Tibial nerve (tissue), 4 donors: ENCODE measurements around the gene SRP9. TPM values are rescaled to one million over a fixed set of nuclear protein-coding genes. Genes with fewer than 3 reads are reported as not detected.
"Not testable (repeated sequence)": the region's sequence is repeated elsewhere in the genome, so short reads cannot be mapped to it uniquely, and the experiment has no call there.

Experiments
- DNase-seq, 2 donors: peaks; one replicate each; pipeline ENCODE4 v3.0.0-alpha.2; 2019; ENCODE audit warnings: low spot score in 2 of 2
- H3K27ac ChIP-seq, 4 donors: fragments of 200-600 bp; sonication (generic) in 3 of 4; one replicate each; pipeline ENCODE4 v1.5.1; 2017 to 2019; ENCODE audit warnings: mild to moderate bottlenecking in 1 of 4
- H3K27me3 ChIP-seq, 2 donors: fragments of 200-600 bp; sonication (generic) in 1 of 2; one replicate each; pipeline versions ENCODE4 v1.5.1 to v1.6.0; 2017 to 2019
- H3K36me3 ChIP-seq, 3 donors: fragments of 200-600 bp; sonication (generic); one replicate each; pipeline ENCODE4 v1.5.1; 2018 to 2019
- H3K4me1 ChIP-seq, 4 donors: fragments of 200-600 bp; sonication (generic) in 3 of 4; one replicate each; pipeline ENCODE4 v1.5.1; 2017 to 2019
- H3K4me3 ChIP-seq, 4 donors: fragments of 200-600 bp; sonication (generic) in 3 of 4; one replicate each; pipeline ENCODE4 v1.5.1; 2017 to 2019; ENCODE audit warnings: mild to moderate bottlenecking in 1 of 4, moderate library complexity in 1 of 4
- H3K9me3 ChIP-seq, 4 donors: fragments of 200-600 bp; sonication (generic) in 3 of 4; one replicate each; pipeline ENCODE4 v1.5.1; 2017 to 2019
- EP300 ChIP-seq, 2 donors: sonication (generic); formaldehyde crosslinking; IDR thresholded peaks; one replicate each; pipeline ENCODE4 v1.6.1; 2017; ENCODE audit warnings: antibody characterized with exemption in 2 of 2, mild to moderate bottlenecking in 1 of 2
- POLR2A ChIP-seq, 2 donors: fragments of 450-650 bp; IDR thresholded peaks; one replicate each; pipeline ENCODE4 v1.6.1; 2017; ENCODE audit warnings: antibody characterized with exemption in 2 of 2, mild to moderate bottlenecking in 2 of 2, moderate library complexity in 2 of 2
- WGBS, 2 donors: methylation state at CpG; one replicate each; pipeline ENCODE4 v1.1.5; 2018; 5-methylcytosine and 5-hydroxymethylcytosine counted together
- total RNA-seq, 4 donors: library from RNA; depleted of rRNA; stranded (reverse); fragments of >200 nt; gene quantifications; one replicate each; pipeline ENCODE4 v1.1.0, GENCODE V29; 2016
- TF ChIP-seq, protein P1 (sequence below), 5 experiments: fragments of 200-600 bp in 3 of 5; fragments of 450-650 bp in 2 of 5; sonication (generic) in 3 of 5; IDR thresholded peaks; one replicate each; pipeline ENCODE4 v1.5.1; 2016 to 2019; ENCODE audit warnings: antibody characterized with exemption in 5 of 5, mild to moderate bottlenecking in 3 of 5, moderate library complexity in 2 of 5

The SRP9 gene
- total RNA-seq, 4 donors from 2014 or later: 130 to 178 (median 146) TPM

DNA sequence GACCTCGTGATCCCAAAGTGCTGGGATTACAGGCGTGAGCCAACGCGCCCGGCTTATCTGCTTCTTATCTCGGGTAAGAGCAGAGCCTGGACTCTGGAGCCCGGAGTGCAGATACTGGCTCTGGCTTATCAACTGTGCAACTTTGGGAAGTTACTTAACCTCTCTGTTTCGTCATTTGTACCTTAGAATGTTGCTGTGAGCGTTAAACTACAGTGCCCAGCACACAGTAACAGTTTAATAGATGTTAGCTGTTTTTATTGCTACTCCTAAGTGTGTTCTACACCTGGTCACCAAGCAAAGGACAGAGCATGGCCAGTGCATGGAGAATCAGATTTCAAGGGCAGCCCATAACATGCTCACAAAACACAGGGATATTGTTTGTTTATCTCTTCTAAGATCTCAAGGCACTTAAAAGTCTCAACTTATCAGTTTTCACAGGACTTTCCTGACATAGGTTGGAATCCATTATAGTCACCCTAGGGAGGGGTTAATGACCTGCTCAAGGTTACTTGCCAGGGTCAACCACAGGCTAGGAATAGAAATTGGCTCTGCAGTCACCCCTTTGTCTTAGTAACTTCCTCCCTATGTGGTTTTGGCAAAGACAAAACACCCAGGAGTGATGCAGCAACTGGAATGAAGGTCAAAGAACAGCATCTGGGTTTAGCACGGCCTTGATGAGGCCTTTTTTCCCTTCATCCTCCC lies 22.5 kb upstream of the SRP9 start:
- H3K27me3 ChIP-seq: no peaks in the 10 kb centered on the region
- no peak overlapping the region for H3K4me3 ChIP-seq
- peak overlapping the region in 2 of 4 donors; percentile 59 to 73 for H3K27ac ChIP-seq
- TF ChIP-seq POLR2A (IDR thresholded peaks at IDR 0.05): no peak
- TF ChIP-seq EP300 (IDR thresholded peaks at IDR 0.05): peak in 1 of 2 donors; percentile 55
- DNase-seq: no peak
- no peaks in the 10 kb centered on the region for H3K9me3 ChIP-seq
- WGBS, 2 donors: 69 to 70% methylated on average over 10 of the region's 10 CpGs
- H3K4me1 ChIP-seq: peaks cover 0 to 57% (median 12%) of the 10 kb centered on the region in 4 donors
- H3K36me3 ChIP-seq: no peaks in the 10 kb centered on the region

DNA sequence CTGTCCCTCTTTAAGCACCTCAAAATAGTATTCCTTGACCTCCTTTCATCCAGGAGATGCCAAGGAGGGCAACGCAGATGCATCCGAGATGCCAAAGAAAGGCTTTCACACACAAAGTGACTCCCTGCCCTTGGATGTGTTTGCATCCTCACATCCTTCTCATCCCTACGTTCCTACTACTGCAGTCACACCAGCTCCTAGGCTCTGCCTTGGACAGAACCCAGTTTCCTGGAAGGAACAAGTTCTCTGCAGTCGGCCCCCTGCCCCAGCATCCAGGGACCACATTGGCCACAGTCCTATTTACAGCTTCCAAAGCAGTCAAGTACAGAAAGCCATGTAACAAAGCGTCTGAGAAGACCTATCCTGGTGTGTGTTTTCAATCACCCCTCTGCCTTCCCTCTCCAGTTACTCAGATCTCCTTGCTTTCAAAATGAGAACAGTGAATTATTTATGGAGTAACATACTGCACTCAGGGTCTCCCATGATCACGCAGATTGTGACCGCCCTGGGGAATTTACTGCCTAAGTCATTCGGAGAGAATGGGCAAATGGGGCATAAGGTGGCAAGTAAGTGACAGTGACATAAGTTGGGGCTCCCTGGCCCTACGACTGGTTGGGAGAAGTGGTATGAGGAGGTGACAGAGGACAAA lies 21.8 kb upstream of the SRP9 start:
- no peak overlapping the region for H3K4me3 ChIP-seq
- peak overlapping the region in 2 of 4 donors; percentile 59 to 73 for H3K27ac ChIP-seq
- H3K9me3 ChIP-seq: no peaks in the 10 kb centered on the region
- H3K27me3 ChIP-seq: no peaks in the 10 kb centered on the region
- DNase-seq: no peak
- no peaks in the 10 kb centered on the region for H3K36me3 ChIP-seq
- H3K4me1 ChIP-seq: peaks cover 0 to 50% (median 12%) of the 10 kb centered on the region in 4 donors
- TF ChIP-seq EP300 (IDR thresholded peaks at IDR 0.05) (no peak), POLR2A (IDR thresholded peaks at IDR 0.05) (no peak)
- TF ChIP-seq, protein P1, sequence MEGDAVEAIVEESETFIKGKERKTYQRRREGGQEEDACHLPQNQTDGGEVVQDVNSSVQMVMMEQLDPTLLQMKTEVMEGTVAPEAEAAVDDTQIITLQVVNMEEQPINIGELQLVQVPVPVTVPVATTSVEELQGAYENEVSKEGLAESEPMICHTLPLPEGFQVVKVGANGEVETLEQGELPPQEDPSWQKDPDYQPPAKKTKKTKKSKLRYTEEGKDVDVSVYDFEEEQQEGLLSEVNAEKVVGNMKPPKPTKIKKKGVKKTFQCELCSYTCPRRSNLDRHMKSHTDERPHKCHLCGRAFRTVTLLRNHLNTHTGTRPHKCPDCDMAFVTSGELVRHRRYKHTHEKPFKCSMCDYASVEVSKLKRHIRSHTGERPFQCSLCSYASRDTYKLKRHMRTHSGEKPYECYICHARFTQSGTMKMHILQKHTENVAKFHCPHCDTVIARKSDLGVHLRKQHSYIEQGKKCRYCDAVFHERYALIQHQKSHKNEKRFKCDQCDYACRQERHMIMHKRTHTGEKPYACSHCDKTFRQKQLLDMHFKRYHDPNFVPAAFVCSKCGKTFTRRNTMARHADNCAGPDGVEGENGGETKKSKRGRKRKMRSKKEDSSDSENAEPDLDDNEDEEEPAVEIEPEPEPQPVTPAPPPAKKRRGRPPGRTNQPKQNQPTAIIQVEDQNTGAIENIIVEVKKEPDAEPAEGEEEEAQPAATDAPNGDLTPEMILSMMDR (IDR thresholded peaks at IDR 0.05): no peak
- WGBS, 2 donors: 40 to 57% methylated on average over 9 of the region's 9 CpGs

GRCh38 chr1:225757927-225758656 lies 19.5 kb upstream of the SRP9 start:
- Histone ChIP-seq H3K4me3 (no peak overlapping the region), H3K27me3 (no peaks in the 10 kb centered on the region), H3K36me3 (no peaks in the 10 kb centered on the region), H3K27ac (peak overlapping the region in 1 of 4 donors; percentile 28), H3K4me1 (peaks cover 0 to 40% (median 8%) of the 10 kb centered on the region in 4 donors), H3K9me3 (no peaks in the 10 kb centered on the region)
- no peak for DNase-seq
- WGBS, 2 donors: 61 to 62% methylated on average over 10 of the region's 10 CpGs
- TF ChIP-seq, protein P1 (IDR thresholded peaks at IDR 0.05): no peak
- TF ChIP-seq POLR2A (IDR thresholded peaks at IDR 0.05) (no peak), EP300 (IDR thresholded peaks at IDR 0.05) (no peak)

DNA sequence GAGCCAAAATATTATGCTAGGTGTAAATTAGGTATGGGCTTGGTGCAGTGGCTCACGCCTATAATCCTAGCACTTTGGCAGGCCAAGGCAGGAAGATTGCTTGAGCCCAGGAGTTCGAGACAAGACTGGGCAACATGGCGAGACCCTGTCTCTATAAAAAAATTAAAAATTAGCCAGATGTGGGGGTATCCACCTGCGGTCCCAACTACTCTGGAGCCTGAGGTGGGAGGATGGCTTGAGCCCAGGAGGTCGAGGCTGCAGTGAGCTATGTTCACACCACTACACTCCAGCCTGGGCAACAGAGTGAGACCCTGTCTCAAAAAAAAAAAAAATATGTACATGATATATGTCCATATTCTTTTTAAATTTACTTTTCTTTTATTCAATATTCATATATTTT lies 17.7 kb upstream of the SRP9 start:
- DNase-seq, H3K9me3 ChIP-seq, H3K27ac ChIP-seq, H3K27me3 ChIP-seq, H3K4me3 ChIP-seq, H3K36me3 ChIP-seq: not testable (repeated sequence)
- H3K4me1 ChIP-seq: peaks cover 0 to 54% (median 17%) of the 10 kb centered on the region in 4 donors
- WGBS, 2 donors: 96 to 97% methylated on average over 5 of the region's 5 CpGs

GRCh38 chr1:225760531-225760930 lies 17.1 kb upstream of the SRP9 start:
- H3K36me3 ChIP-seq: no peaks in the 10 kb centered on the region
- H3K27me3 ChIP-seq: no peaks in the 10 kb centered on the region
- no peak overlapping the region for H3K27ac ChIP-seq
- no peak overlapping the region for H3K4me3 ChIP-seq
- H3K4me1 ChIP-seq: peaks cover 0 to 48% (median 16%) of the 10 kb centered on the region in 4 donors
- TF ChIP-seq POLR2A (IDR thresholded peaks at IDR 0.05): no peak
- TF ChIP-seq, protein P1 (IDR thresholded peaks at IDR 0.05): no peak
- TF ChIP-seq EP300 (IDR thresholded peaks at IDR 0.05): no peak
- no peaks in the 10 kb centered on the region for H3K9me3 ChIP-seq
- WGBS, 2 donors: 95 to 96% methylated on average over 6 of the region's 6 CpGs
- DNase-seq: no peak

DNA sequence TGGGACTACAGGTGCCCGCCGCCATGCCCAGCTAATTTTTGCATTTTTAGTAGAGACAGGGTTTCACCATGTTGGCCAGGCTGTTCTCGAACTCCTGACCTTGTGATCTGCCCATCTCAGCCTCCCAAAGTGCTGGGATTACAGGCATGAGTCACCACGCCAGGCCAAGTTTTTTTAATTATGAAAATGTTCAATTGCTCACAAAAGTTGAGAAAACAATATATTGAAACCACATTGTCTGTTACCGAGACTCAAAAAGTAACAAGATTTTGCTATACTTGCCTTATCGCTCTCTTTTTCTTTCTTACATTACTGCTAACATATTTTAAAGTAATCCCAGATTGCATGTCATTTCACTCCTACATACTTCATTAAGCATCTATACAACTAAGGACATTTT lies 16.2 kb upstream of the SRP9 start:
- H3K9me3 ChIP-seq, H3K4me3 ChIP-seq, H3K36me3 ChIP-seq, DNase-seq, H3K27me3 ChIP-seq, H3K27ac ChIP-seq: not testable (repeated sequence)
- 94% methylated on average over 6 of the region's 6 CpGs for WGBS, 2 donors
- H3K4me1 ChIP-seq: peaks cover 0 to 45% (median 13%) of the 10 kb centered on the region in 4 donors
